ENCODE measurements around the gene SNX1. TPM values are rescaled to one million over a fixed set of nuclear protein-coding genes. Genes with fewer than 3 reads are reported as not detected.
A peak's percentile ranks its signal among the peaks of the same experiment; 100 is the strongest.

The SNX1 gene
- total and polyA plus RNA-seq, 10 of the 15 experiments (the other 5 are each of a cell fraction or from before 2014, with no cell fraction given) = 17.8 to 115 (median 96.3) TPM

DNA sequence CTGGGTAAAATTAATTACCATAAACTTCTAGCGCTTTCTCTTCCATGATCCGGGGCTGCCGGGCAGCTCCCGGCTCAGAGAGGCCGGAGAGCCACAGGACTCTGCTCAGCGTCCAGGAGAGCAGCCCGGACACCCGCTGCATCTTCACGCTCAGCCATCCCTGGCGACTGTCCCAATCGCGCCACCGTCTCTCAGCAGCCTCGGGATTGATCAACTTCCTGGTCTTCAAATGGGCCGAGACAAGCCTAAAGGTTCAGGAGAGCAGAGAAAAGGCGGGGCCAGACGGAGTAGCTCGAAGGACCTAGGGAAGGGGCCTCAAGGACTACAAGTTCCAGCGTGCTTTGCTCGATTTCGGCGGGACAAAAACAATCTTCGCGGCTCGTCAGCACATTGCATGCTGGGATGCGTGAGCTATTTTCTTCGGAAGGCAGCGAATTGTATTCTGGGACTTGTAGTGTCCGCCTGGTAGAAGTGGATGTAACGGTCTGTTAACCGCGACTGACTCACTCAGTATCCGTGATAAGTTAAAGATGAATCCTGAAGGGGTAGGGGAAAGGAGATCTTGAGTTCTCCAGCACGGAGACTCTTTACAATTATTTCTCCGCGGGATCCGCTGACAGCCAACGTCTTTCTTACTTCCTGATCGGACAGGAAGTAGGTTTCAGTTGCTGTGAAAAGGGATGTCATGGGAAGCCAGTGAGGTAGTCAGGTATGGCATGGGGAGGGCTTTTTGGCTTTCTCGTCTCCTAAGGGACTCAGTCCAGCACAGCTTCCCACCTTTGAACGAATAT is 2.0 kb upstream of the SNX1 start, which contains the start of gene CIAO2A (continued):
- TF ChIP-seq, protein P1, sequence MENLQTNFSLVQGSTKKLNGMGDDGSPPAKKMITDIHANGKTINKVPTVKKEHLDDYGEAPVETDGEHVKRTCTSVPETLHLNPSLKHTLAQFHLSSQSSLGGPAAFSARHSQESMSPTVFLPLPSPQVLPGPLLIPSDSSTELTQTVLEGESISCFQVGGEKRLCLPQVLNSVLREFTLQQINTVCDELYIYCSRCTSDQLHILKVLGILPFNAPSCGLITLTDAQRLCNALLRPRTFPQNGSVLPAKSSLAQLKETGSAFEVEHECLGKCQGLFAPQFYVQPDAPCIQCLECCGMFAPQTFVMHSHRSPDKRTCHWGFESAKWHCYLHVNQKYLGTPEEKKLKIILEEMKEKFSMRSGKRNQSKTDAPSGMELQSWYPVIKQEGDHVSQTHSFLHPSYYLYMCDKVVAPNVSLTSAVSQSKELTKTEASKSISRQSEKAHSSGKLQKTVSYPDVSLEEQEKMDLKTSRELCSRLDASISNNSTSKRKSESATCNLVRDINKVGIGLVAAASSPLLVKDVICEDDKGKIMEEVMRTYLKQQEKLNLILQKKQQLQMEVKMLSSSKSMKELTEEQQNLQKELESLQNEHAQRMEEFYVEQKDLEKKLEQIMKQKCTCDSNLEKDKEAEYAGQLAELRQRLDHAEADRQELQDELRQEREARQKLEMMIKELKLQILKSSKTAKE (IDR thresholded peaks at IDR 0.05; ENCODE audit: low read depth, poor library complexity, severe bottlenecking) = no peak
- TF ChIP-seq TARDBP (IDR thresholded peaks at IDR 0.05; ENCODE audit: borderline replicate concordance) (peak; percentile 88), CBFB (IDR thresholded peaks at IDR 0.05; ENCODE audit: low read depth) (peak; percentile 26), BMI1 (IDR thresholded peaks at IDR 0.05; ENCODE audit: borderline replicate concordance) (no peak), SMAD5 (IDR thresholded peaks at IDR 0.05; ENCODE audit: low read depth) (0 out of 2 replicates have a peak, but pooled peaks have one; percentile 19), STAT3 (IDR thresholded peaks at IDR 0.05; ENCODE audit: low read depth, low read length) (peak; percentile 90; the same call in 1 of the 2 replicates), WRNIP1 (IDR thresholded peaks at IDR 0.05; ENCODE audit: borderline replicate concordance, low read depth, low read length) (no peak), POLR2A (IDR thresholded peaks at IDR 0.05; ENCODE audit: low read depth, low read length) (peak; percentile 66; the same call in 1 of the 2 replicates), BRCA1 (IDR thresholded peaks at IDR 0.05; ENCODE audit: low read depth, low read length) (0 out of 2 replicates have a peak, but pooled peaks have one; percentile 26)
- TF ChIP-seq, protein P2, sequence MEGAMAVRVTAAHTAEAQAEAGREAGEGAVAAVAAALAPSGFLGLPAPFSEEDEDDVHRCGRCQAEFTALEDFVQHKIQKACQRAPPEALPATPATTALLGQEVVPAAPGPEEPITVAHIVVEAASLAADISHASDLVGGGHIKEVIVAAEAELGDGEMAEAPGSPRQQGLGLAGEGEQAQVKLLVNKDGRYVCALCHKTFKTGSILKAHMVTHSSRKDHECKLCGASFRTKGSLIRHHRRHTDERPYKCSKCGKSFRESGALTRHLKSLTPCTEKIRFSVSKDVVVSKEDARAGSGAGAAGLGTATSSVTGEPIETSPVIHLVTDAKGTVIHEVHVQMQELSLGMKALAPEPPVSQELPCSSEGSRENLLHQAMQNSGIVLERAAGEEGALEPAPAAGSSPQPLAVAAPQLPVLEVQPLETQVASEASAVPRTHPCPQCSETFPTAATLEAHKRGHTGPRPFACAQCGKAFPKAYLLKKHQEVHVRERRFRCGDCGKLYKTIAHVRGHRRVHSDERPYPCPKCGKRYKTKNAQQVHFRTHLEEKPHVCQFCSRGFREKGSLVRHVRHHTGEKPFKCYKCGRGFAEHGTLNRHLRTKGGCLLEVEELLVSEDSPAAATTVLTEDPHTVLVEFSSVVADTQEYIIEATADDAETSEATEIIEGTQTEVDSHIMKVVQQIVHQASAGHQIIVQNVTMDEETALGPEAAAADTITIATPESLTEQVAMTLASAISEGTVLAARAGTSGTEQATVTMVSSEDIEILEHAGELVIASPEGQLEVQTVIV (IDR thresholded peaks at IDR 0.05; ENCODE audit: borderline replicate concordance, partially characterized antibody) = peak; percentile 21

Data from GM12878 (cell line).